Keratinocyte (primary cell): ENCODE results near the gene DLAT. TPM values are rescaled to one million over a fixed set of nuclear protein-coding genes. Genes with fewer than 3 reads are reported as not detected.
"Not testable (repeated sequence)": the region's sequence is repeated elsewhere in the genome, so short reads cannot be mapped to it uniquely, and the experiment has no call there.

Experiments
- DNase-seq: peaks from one replicate; pipeline ENCODE4 v3.0.0-alpha.2; 2011; ENCODE audit warnings: low read depth, missing footprints, low spot score
- FAIRE-seq: peaks from 2 replicates; lab custom pipeline; 2011; peaks lifted over from hg19 to GRCh38; lab: Jason Lieb, UNC
- H2AFZ ChIP-seq: 2 replicates; pipeline ENCODE4 v1.6.0; 2012; ENCODE audit warnings: low read length, control low read depth, inconsistent platforms; ENCODE audit not compliant: control insufficient read depth
- H3K27ac ChIP-seq: 2 replicates; pipeline ENCODE4 v1.5.1; 2011; ENCODE audit warnings: low read length; ENCODE audit not compliant: control insufficient read depth, insufficient read depth
- H3K27me3 ChIP-seq: 3 replicates; pipeline ENCODE4 v1.6.0; 2011; ENCODE audit warnings: low read length; ENCODE audit not compliant: control insufficient read depth, insufficient read depth; ENCODE audit errors: extremely low read depth
- H3K36me3 ChIP-seq, 2 experiments: 2 replicates in 1 of 2; 3 replicates in 1 of 2; pipeline ENCODE4 v1.5.1; 2011; ENCODE audit warnings: low read length in 2 of 2, mild to moderate bottlenecking in 1 of 2; ENCODE audit not compliant: control insufficient read depth in 2 of 2, insufficient read depth in 2 of 2; ENCODE audit errors: extremely low read depth in 1 of 2
- H3K4me1 ChIP-seq: 3 replicates; pipeline ENCODE4 v1.5.1; 2011; ENCODE audit warnings: low read length; ENCODE audit not compliant: control insufficient read depth, insufficient read depth; ENCODE audit errors: extremely low read depth
- H3K4me2 ChIP-seq: 3 replicates; pipeline ENCODE4 v1.6.0; 2011; ENCODE audit warnings: low read depth, low read length; ENCODE audit not compliant: control insufficient read depth, insufficient read depth; ENCODE audit errors: extremely low read depth
- H3K4me3 ChIP-seq, 3 experiments: fragments of 200-600 bp in 1 of 3; sonication (generic) in 1 of 3; 2 replicates in 2 of 3; 3 replicates in 1 of 3; pipeline ENCODE4 v1.5.1; 2011 to 2016; ENCODE audit warnings: low read length in 3 of 3, mild to moderate bottlenecking in 3 of 3, control low read depth in 2 of 3, inconsistent platforms in 1 of 3, low read depth in 1 of 3, mixed read lengths in 1 of 3, mixed run types in 1 of 3, moderate library complexity in 1 of 3; ENCODE audit not compliant: control insufficient read depth in 2 of 3, insufficient read depth in 2 of 3; ENCODE audit errors: extremely low read depth in 1 of 3
- H3K79me2 ChIP-seq: 2 replicates; pipeline ENCODE4 v1.6.0; 2012; ENCODE audit warnings: low read length; ENCODE audit not compliant: control insufficient read depth, insufficient read depth
- H3K9ac ChIP-seq: 3 replicates; pipeline ENCODE4 v1.6.0; 2011; ENCODE audit warnings: low read length; ENCODE audit not compliant: control insufficient read depth, insufficient read depth; ENCODE audit errors: extremely low read depth
- H3K9me1 ChIP-seq: 3 replicates; pipeline ENCODE4 v1.6.0; 2011; ENCODE audit warnings: low read length; ENCODE audit not compliant: control insufficient read depth, insufficient read depth; ENCODE audit errors: extremely low read depth
- H3K9me3 ChIP-seq: 2 replicates; pipeline ENCODE4 v1.5.1; 2012; ENCODE audit warnings: low read depth, low read length; ENCODE audit not compliant: control insufficient read depth
- H4K20me1 ChIP-seq: 3 replicates; pipeline ENCODE4 v1.6.0; 2011; ENCODE audit warnings: low read length; ENCODE audit not compliant: control insufficient read depth, insufficient read depth; ENCODE audit errors: extremely low read depth
- CTCF ChIP-seq, 3 experiments: IDR thresholded peaks in 1 of 3; conservative IDR thresholded peaks in 1 of 3; optimal IDR thresholded peaks in 1 of 3; 2 replicates in 2 of 3; 3 replicates in 1 of 3; pipeline versions ENCODE3 to v1.5.1; 2011; ENCODE audit warnings: low read length in 3 of 3, mild to moderate bottlenecking in 3 of 3, moderate library complexity in 2 of 3, control low read depth in 1 of 3, inconsistent platforms in 1 of 3; ENCODE audit not compliant: insufficient read depth in 2 of 3; ENCODE audit errors: extremely low read depth in 1 of 3
- EZH2 ChIP-seq: IDR thresholded peaks from one replicate; pipeline ENCODE4 v1.6.1; 2012; ENCODE audit warnings: inconsistent platforms, mild to moderate bottlenecking, low read length, moderate library complexity
- dilution Hi-C: fragments of 300-500 bp; cut with MboI; formaldehyde crosslinking; loops from one replicate; pipeline ENCODE4 v1.7.0; 2020; ENCODE audit warnings: low sequenced_read_pairs; ENCODE audit not compliant: extremely low pct_ligation_motif_present
- polyA plus RNA-seq, 5 experiments: library from polyadenylated mRNA; depleted of rRNA in 3 of 5; stranded (reverse) in 3 of 5; stranded (forward) in 1 of 5; unstranded in 1 of 5; fragments of >200 nt; gene quantifications; 1 replicate in 1 of 5; 2 replicates in 3 of 5; 3 replicates in 1 of 5; pipeline versions ENCODE4 v1.2.1 to v1.2.3, GENCODE V29; 2011 to 2012; ENCODE audit warnings: missing spikeins in 2 of 5, low read depth in 1 of 5, low replicate concordance in 1 of 5

DLAT gene
- polyA plus RNA-seq, 1 donor (not counting 4 experiments of a cell fraction or from before 2014, with no cell fraction given), result 41.9 TPM

GRCh38 chr11:112044961-112045360 is 19.8 kb downstream of the DLAT start:
- Histone ChIP-seq H3K4me3 (no peak overlapping the region), H4K20me1 (no peaks in the 10 kb centered on the region), H3K27ac (no peak overlapping the region), H3K9ac (no peak overlapping the region), H3K9me1 (no peaks in the 10 kb centered on the region), H2AFZ (no peak overlapping the region), H3K9me3 (no peaks in the 10 kb centered on the region), H3K27me3 (no peaks in the 10 kb centered on the region), H3K36me3 (peaks cover 0 to 4% of the 10 kb centered on the region in 2 experiments), H3K79me2 (no peaks in the 10 kb centered on the region), H3K4me2 (no peak overlapping the region), H3K4me1 (peaks cover 28% of the 10 kb centered on the region)
- TF ChIP-seq EZH2 (no peak), CTCF (optimal IDR thresholded peaks at IDR 0.05 in 1 of 3, IDR thresholded peaks at IDR 0.05 in 1 of 3, conservative IDR thresholded peaks at IDR 0.05 in 1 of 3; ENCODE audit: extremely low read depth in 1 of 3, insufficient read depth in 2 of 3, low read length in 3 of 3) (no peak)
- dilution Hi-C loops, result no loop called here
- DNase-seq (no peak), FAIRE-seq (no peak)

GRCh38 chr11:112046647-112047046 is 21.4 kb downstream of the DLAT start:
- dilution Hi-C loops, result not testable (repeated sequence)

GRCh38 chr11:112048256-112048655 is 23.0 kb downstream of the DLAT start:
- DNase-seq, H2AFZ ChIP-seq, H3K27me3 ChIP-seq, FAIRE-seq, H3K4me2 ChIP-seq, dilution Hi-C loops, H3K79me2 ChIP-seq, H3K9me3 ChIP-seq, H3K4me3 ChIP-seq, H3K9me1 ChIP-seq, H4K20me1 ChIP-seq, H3K9ac ChIP-seq, H3K27ac ChIP-seq: not testable (repeated sequence)
- peaks cover 13 to 14% of the 10 kb centered on the region in 2 experiments for H3K36me3 ChIP-seq
- H3K4me1 ChIP-seq, result peaks cover 13% of the 10 kb centered on the region

More at GRCh38 chr11:112046647-112047046, 21.4 kb downstream of the DLAT start:
- H3K79me2 ChIP-seq, DNase-seq, H3K4me3 ChIP-seq, H3K9me1 ChIP-seq, H3K9me3 ChIP-seq, H4K20me1 ChIP-seq, H3K4me2 ChIP-seq, H3K27me3 ChIP-seq, H3K9ac ChIP-seq, H3K36me3 ChIP-seq, H2AFZ ChIP-seq, H3K27ac ChIP-seq, FAIRE-seq: not testable (repeated sequence)
- peaks cover 25% of the 10 kb centered on the region for H3K4me1 ChIP-seq
